ENCODE measurements around the gene ADH6. TPM values are rescaled to one million over a fixed set of nuclear protein-coding genes. Genes with fewer than 3 reads are reported as not detected.

ADH6 gene
- total and polyA plus RNA-seq, 4 donors: 0.16 to 2.2 (median 0.38) TPM

- ATAC-seq (ENCODE audit: insufficient read depth, low FRiP score) (no peak), DNase-seq (no peak)
- peaks cover 0 to 11% (median 1%) of the 10 kb centered on the region in 4 donors for H3K36me3 ChIP-seq (ENCODE audit: control insufficient read depth in 4 of 4, insufficient read depth in 4 of 4, low read length in 4 of 4)
- no peak overlapping the region for H3K9ac ChIP-seq (ENCODE audit: insufficient read depth in 1 of 2, low read length in 2 of 2)
- no peak for TF ChIP-seq CTCF (IDR thresholded peaks at IDR 0.05; ENCODE audit: control extremely low read depth, extremely low read depth)
- peaks cover 0 to 9% (median 0%) of the 10 kb centered on the region in 5 donors for H3K4me1 ChIP-seq (ENCODE audit: control insufficient read depth in 5 of 5, insufficient read depth in 5 of 5, low read length in 5 of 5)
- H3K27ac ChIP-seq (ENCODE audit: low read depth in 1 of 2, low read length in 1 of 2): no peak overlapping the region
- 92 to 94% methylated on average over 1 of the region's 1 CpG for WGBS, 2 donors
- no peak overlapping the region for H3K4me3 ChIP-seq
- H3K27me3 ChIP-seq (ENCODE audit: control insufficient read depth in 3 of 3, insufficient read depth in 3 of 3, low read length in 2 of 3): no peaks in the 10 kb centered on the region
- H3K9me3 ChIP-seq (ENCODE audit: control insufficient read depth in 4 of 4, insufficient read depth in 3 of 4, low read length in 3 of 4): peaks cover 0 to 10% (median 3%) of the 10 kb centered on the region in 4 donors
These were observed 39.4 kb downstream of the ADH6 start for GRCh38 chr4:99179626-99180025.

GRCh38 chr4:99179178-99179577 lies 39.9 kb downstream of the ADH6 start:
- ATAC-seq (ENCODE audit: insufficient read depth, low FRiP score) (no peak), DNase-seq (no peak)
- Histone ChIP-seq H3K9ac (ENCODE audit: insufficient read depth in 1 of 2, low read length in 2 of 2) (no peak overlapping the region), H3K36me3 (ENCODE audit: control insufficient read depth in 4 of 4, insufficient read depth in 4 of 4, low read length in 4 of 4) (peaks cover 0 to 11% (median 1%) of the 10 kb centered on the region in 4 donors), H3K9me3 (ENCODE audit: control insufficient read depth in 4 of 4, insufficient read depth in 3 of 4, low read length in 3 of 4) (peaks cover 0 to 10% (median 3%) of the 10 kb centered on the region in 4 donors), H3K27ac (ENCODE audit: low read depth in 1 of 2, low read length in 1 of 2) (no peak overlapping the region), H3K4me1 (ENCODE audit: control insufficient read depth in 5 of 5, insufficient read depth in 5 of 5, low read length in 5 of 5) (peaks cover 0 to 9% (median 0%) of the 10 kb centered on the region in 5 donors), H3K4me3 (no peak overlapping the region), H3K27me3 (ENCODE audit: control insufficient read depth in 3 of 3, insufficient read depth in 3 of 3, low read length in 2 of 3) (no peaks in the 10 kb centered on the region)
- no peak for TF ChIP-seq CTCF (IDR thresholded peaks at IDR 0.05; ENCODE audit: control extremely low read depth, extremely low read depth)
- 71 to 80% methylated on average over 1 to 2 of the region's 2 CpGs for WGBS, 2 donors

GRCh38 chr4:99166544-99166943 lies 52.5 kb downstream of the ADH6 start:
- ATAC-seq (ENCODE audit: insufficient read depth, low FRiP score): no peak
- Histone ChIP-seq H3K9me3 (ENCODE audit: control insufficient read depth in 4 of 4, insufficient read depth in 3 of 4, low read length in 3 of 4) (no peaks in the 10 kb centered on the region), H3K36me3 (ENCODE audit: control insufficient read depth in 4 of 4, insufficient read depth in 4 of 4, low read length in 4 of 4) (peaks cover 0 to 4% (median 0%) of the 10 kb centered on the region in 4 donors), H3K4me1 (ENCODE audit: control insufficient read depth in 5 of 5, insufficient read depth in 5 of 5, low read length in 5 of 5) (no peaks in the 10 kb centered on the region), H3K27me3 (ENCODE audit: control insufficient read depth in 3 of 3, insufficient read depth in 3 of 3, low read length in 2 of 3) (no peaks in the 10 kb centered on the region), H3K4me3 (no peak overlapping the region), H3K9ac (ENCODE audit: insufficient read depth in 1 of 2, low read length in 2 of 2) (no peak overlapping the region), H3K27ac (ENCODE audit: low read depth in 1 of 2, low read length in 1 of 2) (no peak overlapping the region)
- no peak for TF ChIP-seq CTCF (IDR thresholded peaks at IDR 0.05; ENCODE audit: control extremely low read depth, extremely low read depth)
- DNase-seq: no peak
- WGBS, 2 donors: 69 to 74% methylated on average over 2 of the region's 2 CpGs

- WGBS, 2 donors: 96 to 100% methylated on average over 1 of the region's 1 CpG
- ATAC-seq (ENCODE audit: insufficient read depth, low FRiP score) (no peak), DNase-seq (no peak)
- H3K4me3 ChIP-seq: no peak overlapping the region
- H3K36me3 ChIP-seq (ENCODE audit: control insufficient read depth in 4 of 4, insufficient read depth in 4 of 4, low read length in 4 of 4): peaks cover 0 to 4% (median 0%) of the 10 kb centered on the region in 4 donors
- H3K27me3 ChIP-seq (ENCODE audit: control insufficient read depth in 3 of 3, insufficient read depth in 3 of 3, low read length in 2 of 3): no peaks in the 10 kb centered on the region
- TF ChIP-seq CTCF (IDR thresholded peaks at IDR 0.05; ENCODE audit: control extremely low read depth, extremely low read depth): no peak
- no peak overlapping the region for H3K9ac ChIP-seq (ENCODE audit: insufficient read depth in 1 of 2, low read length in 2 of 2)
- H3K27ac ChIP-seq (ENCODE audit: low read depth in 1 of 2, low read length in 1 of 2): no peak overlapping the region
- no peaks in the 10 kb centered on the region for H3K4me1 ChIP-seq (ENCODE audit: control insufficient read depth in 5 of 5, insufficient read depth in 5 of 5, low read length in 5 of 5)
- H3K9me3 ChIP-seq (ENCODE audit: control insufficient read depth in 4 of 4, insufficient read depth in 3 of 4, low read length in 3 of 4): no peaks in the 10 kb centered on the region
These were observed 53.1 kb downstream of the ADH6 start for GRCh38 chr4:99165978-99166377.

Data from lung (tissue), 12 donors.